Transverse colon (tissue), 4 donors: ENCODE data around the gene IL17C. TPM values are rescaled to one million over a fixed set of nuclear protein-coding genes. Genes with fewer than 3 reads are reported as not detected.

Experiments
- DNase-seq: peaks from one replicate; pipeline ENCODE4 v3.0.0-alpha.2; 2019
- H3K27ac ChIP-seq, 4 donors: fragments of 200-600 bp; sonication (generic); 2 replicates each; pipeline ENCODE4 v1.5.1; 2016 to 2018; ENCODE audit warnings: inconsistent platforms in 4 of 4
- H3K27me3 ChIP-seq: fragments of 200-600 bp; sonication (generic); 2 replicates; pipeline ENCODE4 v1.5.1; 2017; ENCODE audit warnings: inconsistent platforms
- H3K36me3 ChIP-seq, 4 donors: fragments of 200-600 bp; sonication (generic); 2 replicates each; pipeline ENCODE4 v1.5.1; 2017 to 2019; ENCODE audit warnings: inconsistent platforms in 4 of 4
- H3K4me1 ChIP-seq, 4 donors: fragments of 200-600 bp; sonication (generic); 2 replicates each; pipeline ENCODE4 v1.5.1; 2017 to 2020; ENCODE audit warnings: inconsistent platforms in 4 of 4
- H3K4me3 ChIP-seq, 4 donors: fragments of 200-600 bp; sonication (generic); 1 replicate in 1 of 4; 2 replicates in 3 of 4; pipeline versions ENCODE4 v1.5.1 to v1.6.1; 2017 to 2019; ENCODE audit warnings: inconsistent platforms in 4 of 4
- H3K9me3 ChIP-seq, 2 donors: fragments of 200-600 bp; sonication (generic); 2 replicates each; pipeline ENCODE4 v1.5.1; 2017 to 2019; ENCODE audit warnings: inconsistent platforms in 2 of 2
- CTCF ChIP-seq, 5 experiments: fragments of 200-600 bp in 3 of 5; fragments of 450-650 bp in 2 of 5; sonication (generic) in 3 of 5; IDR thresholded peaks; 1 replicate in 2 of 5; 2 replicates in 3 of 5; pipeline ENCODE4 v1.5.1; 2016 to 2017; ENCODE audit warnings: antibody characterized with exemption in 5 of 5, inconsistent platforms in 3 of 5, mild to moderate bottlenecking in 2 of 5, moderate library complexity in 1 of 5
- EP300 ChIP-seq: sonication (generic); formaldehyde crosslinking; IDR thresholded peaks from one replicate; pipeline ENCODE4 v1.6.1; 2017; ENCODE audit warnings: antibody characterized with exemption, low read depth
- POLR2A ChIP-seq: fragments of 450-650 bp; IDR thresholded peaks from one replicate; pipeline ENCODE4 v1.6.1; 2016; ENCODE audit warnings: antibody characterized with exemption, mild to moderate bottlenecking, moderate library complexity
- POLR2AphosphoS5 ChIP-seq, 3 donors: sonication (generic); formaldehyde crosslinking; IDR thresholded peaks; one replicate each; pipeline ENCODE4 v1.6.1; 2016; ENCODE audit warnings: antibody characterized with exemption in 3 of 3
- WGBS, 2 donors: methylation state at CpG; one replicate each; pipeline ENCODE4 v1.1.5; 2018; ENCODE audit warnings: low coverage in 1 of 2; 5-methylcytosine and 5-hydroxymethylcytosine counted together
- in situ Hi-C, 4 donors: fragments of 200-750 bp; cut with MboI; loops; one replicate each; pipeline versions ENCODE4 v1.15.0 to v1.15.1; 2017; ENCODE audit warnings: low sequenced_read_pairs in 3 of 4, low pct_ligation_motif_present in 1 of 4, low pct_unique_long_range_greater_than_20kb in 1 of 4
- intact Hi-C: fragments of 100-400 bp; cut with DNase I; formaldehyde crosslinking; loops from one replicate; pipeline ENCODE4 v1.15.1; 2023; ENCODE audit warnings: low total_unique reads
- total RNA-seq, 4 donors: library from RNA; depleted of rRNA; stranded (reverse); fragments of >200 nt; gene quantifications; one replicate each; pipeline ENCODE4 v1.1.0, GENCODE V29; 2016

Gene IL17C
- total RNA-seq, 4 donors from 2014 or later = not detected

DNA sequence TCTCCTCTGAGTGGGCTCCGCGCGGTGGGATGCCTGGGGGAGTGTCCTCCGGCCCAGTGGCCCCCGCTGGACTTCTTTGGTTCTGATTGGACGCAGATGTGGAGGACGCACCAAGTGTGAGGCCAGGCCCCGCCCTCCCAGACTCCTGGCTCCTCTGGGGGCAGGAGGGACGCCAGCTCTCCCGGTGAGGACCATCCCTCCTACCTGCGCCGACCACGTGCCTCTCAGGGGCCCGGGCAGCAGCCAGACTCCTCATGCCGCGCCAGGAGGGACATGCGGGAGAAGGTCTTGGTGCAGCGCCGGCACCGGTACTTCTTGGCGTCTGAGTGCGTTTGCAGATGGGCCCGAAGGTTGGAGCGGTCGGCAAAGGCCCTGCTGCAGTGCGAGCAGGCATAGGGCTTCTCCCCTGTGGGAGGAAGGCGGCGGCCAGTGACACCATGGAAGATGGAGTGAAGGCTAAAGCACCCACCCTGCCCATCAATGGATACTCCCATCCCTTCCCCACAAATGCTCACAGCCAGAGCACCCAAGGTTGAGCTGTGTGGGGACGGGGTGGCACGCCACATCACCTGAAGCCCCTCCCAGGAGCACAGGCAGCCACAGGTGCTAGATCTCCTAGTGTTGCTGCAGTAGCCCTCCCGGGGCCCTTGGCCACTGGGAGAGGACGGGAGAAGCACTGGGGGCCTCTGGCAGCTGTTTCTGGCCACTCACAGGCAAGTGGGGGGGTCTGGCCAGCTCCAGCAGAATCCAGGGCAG is 40.0 kb downstream of the IL17C start:
- Histone ChIP-seq H3K27me3 (peaks cover 37% of the 10 kb centered on the region), H3K4me3 (no peak overlapping the region), H3K9me3 (no peaks in the 10 kb centered on the region), H3K4me1 (peaks cover 0 to 10% (median 3%) of the 10 kb centered on the region in 4 donors), H3K36me3 (no peaks in the 10 kb centered on the region), H3K27ac (no peak overlapping the region)
- no peak for DNase-seq
- 80% methylated on average over 28 of the region's 32 CpGs; no CpG with 5 or more reads in 1 of the 2 donors for WGBS, 2 donors
- intact Hi-C loops (no loop called here), in situ Hi-C loops (no loop called here)
- TF ChIP-seq POLR2AphosphoS5 (IDR thresholded peaks at IDR 0.05) (no peak), POLR2A (no peak), EP300 (no peak), CTCF (IDR thresholded peaks at IDR 0.05) (no peak)

GRCh38 chr16:88680554-88681083 is 42.2 kb downstream of the IL17C start:
- H3K4me3 ChIP-seq = no peak overlapping the region
- in situ Hi-C loops = no loop called here
- peaks cover 0 to 18% (median 4%) of the 10 kb centered on the region in 4 donors for H3K4me1 ChIP-seq
- no peaks in the 10 kb centered on the region for H3K9me3 ChIP-seq
- H3K27me3 ChIP-seq = peaks cover 58% of the 10 kb centered on the region
- intact Hi-C loops = no loop called here
- TF ChIP-seq POLR2AphosphoS5 (IDR thresholded peaks at IDR 0.05) = no peak
- no peak for TF ChIP-seq POLR2A
- peak overlapping the region in 2 of 4 donors; percentile 75 to 76 for H3K27ac ChIP-seq
- H3K36me3 ChIP-seq = no peaks in the 10 kb centered on the region
- WGBS, 2 donors = 87 to 100% methylated on average over 1 to 5 of the region's 5 CpGs
- no peak for DNase-seq

GRCh38 chr16:88681084-88681680 is 42.8 kb downstream of the IL17C start:
- Histone ChIP-seq H3K9me3 (no peaks in the 10 kb centered on the region), H3K36me3 (no peaks in the 10 kb centered on the region), H3K27ac (peak overlapping the region; percentile 65 to 76 (median 76)), H3K4me3 (no peak overlapping the region), H3K4me1 (peaks cover 0 to 22% (median 7%) of the 10 kb centered on the region in 4 donors), H3K27me3 (peaks cover 64% of the 10 kb centered on the region)
- in situ Hi-C loops = no loop called here
- intact Hi-C loops = no loop called here
- WGBS, 2 donors = 42% methylated on average over 21 of the region's 31 CpGs; no CpG with 5 or more reads in 1 of the 2 donors
- no peak for TF ChIP-seq POLR2A
- TF ChIP-seq CTCF (IDR thresholded peaks at IDR 0.05) = peak; percentile 35 to 57 (median 53)
- TF ChIP-seq POLR2AphosphoS5 (IDR thresholded peaks at IDR 0.05) = no peak
- no peak for TF ChIP-seq EP300
- DNase-seq = peak; percentile 83

GRCh38 chr16:88681709-88682451 is 43.5 kb downstream of the IL17C start:
- DNase-seq = peak; percentile 82

More at GRCh38 chr16:88681709-88682451, 43.5 kb downstream of the IL17C start:
- H3K27ac ChIP-seq = peak overlapping the region; percentile 65 to 76 (median 76)
- WGBS, 2 donors = 47% methylated on average over 21 of the region's 21 CpGs; no CpG with 5 or more reads in 1 of the 2 donors
- peaks cover 68% of the 10 kb centered on the region for H3K27me3 ChIP-seq
- intact Hi-C loops (no loop called here), in situ Hi-C loops (no loop called here)
- peaks cover 0 to 28% (median 13%) of the 10 kb centered on the region in 4 donors for H3K4me1 ChIP-seq
- no peaks in the 10 kb centered on the region for H3K36me3 ChIP-seq
- no peak overlapping the region for H3K4me3 ChIP-seq
- H3K9me3 ChIP-seq = no peaks in the 10 kb centered on the region
- TF ChIP-seq POLR2A = no peak
- TF ChIP-seq POLR2AphosphoS5 (IDR thresholded peaks at IDR 0.05) = peak in 1 of 3 donors; percentile 43
